Hematopoietic multipotent progenitor cell treated with erythropoietin and hydrocortisone succinate and interleukin-3 and kit ligand, for 4 days (in vitro differentiated cells): ENCODE results near the gene USP34.

Source experiments
- DNase-seq: peaks from one replicate; pipeline ENCODE4 v3.0.0-alpha.2; 2015

USP34 gene

DNA sequence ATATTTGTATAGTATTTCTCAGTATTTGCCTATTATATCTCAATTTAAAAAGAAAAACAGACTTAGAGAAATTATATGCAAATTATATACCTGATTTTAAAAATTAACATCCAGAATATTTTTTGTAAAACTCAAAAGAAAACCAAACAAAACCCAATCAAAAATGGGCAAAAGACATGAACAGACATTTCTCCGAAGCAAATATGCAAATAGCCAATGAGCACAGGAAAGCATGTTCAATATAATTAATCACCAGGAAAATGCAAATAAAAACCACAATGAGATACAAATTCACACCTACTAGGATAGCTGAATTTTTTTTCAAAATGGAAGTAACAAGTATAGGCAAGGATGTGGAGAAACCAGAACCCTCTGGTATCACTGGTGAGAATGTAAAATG, 108.0 kb downstream of the USP34 start:
- DNase-seq, result no peak

- DNase-seq, result no peak
These were observed 109.8 kb downstream of the USP34 start for GRCh38 chr2:61361068-61361467.

DNA sequence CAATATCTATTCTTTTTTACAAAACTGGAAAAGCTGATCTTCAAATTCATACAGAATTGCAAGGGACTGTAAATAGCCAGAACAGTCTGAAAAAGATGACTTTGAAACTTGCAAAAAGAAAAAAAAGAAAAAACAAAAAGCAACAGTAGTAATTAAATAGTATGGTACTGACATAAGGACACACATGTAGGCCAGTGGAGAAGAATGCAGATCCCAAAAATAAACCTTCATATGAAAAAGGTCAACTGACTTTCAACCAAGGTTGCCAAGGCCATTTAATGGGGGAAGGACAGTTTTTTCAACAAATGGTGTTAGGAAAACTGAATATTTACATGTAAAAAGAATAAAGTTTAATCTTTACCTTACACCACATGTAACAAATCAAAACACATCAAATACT, 111.8 kb downstream of the USP34 start:
- no peak for DNase-seq

GRCh38 chr2:61357681-61358080, 113.2 kb downstream of the USP34 start:
- no peak for DNase-seq

- DNase-seq, result peak; percentile 62
These were observed 113.9 kb downstream of the USP34 start for GRCh38 chr2:61356958-61357350.

DNA sequence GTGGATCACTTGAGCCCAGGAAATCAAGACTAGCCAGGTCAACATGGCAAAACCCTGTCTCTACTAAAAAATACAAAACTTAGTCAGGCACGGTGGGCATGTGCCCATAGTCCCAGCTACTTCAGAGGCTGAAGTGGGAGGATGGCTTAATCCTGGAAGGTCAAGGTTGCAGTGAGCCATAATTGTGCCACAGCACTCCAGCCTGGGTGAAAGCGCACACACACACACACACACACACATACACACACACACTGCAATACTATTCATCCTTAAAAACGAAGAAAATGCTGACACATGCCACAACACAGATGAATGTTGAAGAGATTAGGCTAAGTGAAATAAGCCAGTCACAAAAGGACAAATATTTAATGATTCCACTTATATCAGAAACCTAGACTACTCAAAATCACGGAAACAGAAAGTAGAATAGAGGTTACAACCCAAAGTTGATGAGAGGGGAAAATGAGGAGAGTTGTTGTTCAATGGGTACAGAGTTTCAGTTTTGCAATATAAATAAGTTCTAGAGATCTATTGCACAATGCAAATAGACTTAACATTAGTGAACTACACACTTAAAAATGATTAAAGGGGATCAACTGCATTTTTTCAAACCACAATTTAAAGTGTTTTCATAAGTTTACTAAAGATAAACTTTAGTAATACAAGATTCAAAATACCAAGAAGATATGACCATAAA, 114.5 kb downstream of the USP34 start:
- DNase-seq, result peak; percentile 33

DNA sequence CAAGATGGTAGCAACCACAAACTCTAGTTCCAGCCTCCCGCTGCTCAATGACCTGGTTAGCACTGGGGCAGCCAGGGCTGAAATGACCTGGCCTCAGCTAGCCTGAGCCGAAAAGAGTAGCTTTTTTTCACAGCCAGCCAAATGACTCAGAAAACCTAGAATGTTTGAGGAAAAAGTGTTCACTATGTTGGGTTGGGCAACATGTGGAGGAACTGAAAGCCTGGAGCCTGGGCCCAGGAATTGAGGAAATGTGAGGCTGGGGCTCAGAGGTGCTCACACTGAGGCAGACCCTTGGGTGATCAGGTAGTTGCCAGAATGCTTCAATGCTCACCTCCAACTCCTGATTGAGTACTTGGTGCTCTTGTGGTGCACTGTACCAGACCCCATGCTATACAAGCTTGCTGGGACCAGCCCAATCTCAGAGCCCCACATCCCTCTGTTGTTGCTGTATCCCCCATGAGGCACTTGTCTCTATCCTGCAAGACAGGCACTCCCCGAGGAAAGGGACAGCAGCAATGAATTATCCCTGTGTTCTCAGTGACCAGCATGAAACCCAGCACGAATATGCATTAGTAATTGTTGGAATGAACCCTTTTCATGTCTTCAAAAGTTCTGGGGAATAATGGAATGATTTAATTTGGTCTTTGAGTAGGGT, 116.2 kb downstream of the USP34 start:
- DNase-seq, result no peak

GRCh38 chr2:61353909-61354308, 117.0 kb downstream of the USP34 start:
- DNase-seq, result no peak

GRCh38 chr2:61350777-61351176, 120.1 kb downstream of the USP34 start:
- DNase-seq, result no peak

GRCh38 chr2:61343141-61343540, 127.7 kb downstream of the USP34 start:
- DNase-seq, result no peak

- no peak for DNase-seq
These were observed 130.6 kb downstream of the USP34 start for GRCh38 chr2:61340242-61340641.

- DNase-seq, result no peak
These were observed 132.4 kb downstream of the USP34 start for GRCh38 chr2:61338447-61338846.

DNA sequence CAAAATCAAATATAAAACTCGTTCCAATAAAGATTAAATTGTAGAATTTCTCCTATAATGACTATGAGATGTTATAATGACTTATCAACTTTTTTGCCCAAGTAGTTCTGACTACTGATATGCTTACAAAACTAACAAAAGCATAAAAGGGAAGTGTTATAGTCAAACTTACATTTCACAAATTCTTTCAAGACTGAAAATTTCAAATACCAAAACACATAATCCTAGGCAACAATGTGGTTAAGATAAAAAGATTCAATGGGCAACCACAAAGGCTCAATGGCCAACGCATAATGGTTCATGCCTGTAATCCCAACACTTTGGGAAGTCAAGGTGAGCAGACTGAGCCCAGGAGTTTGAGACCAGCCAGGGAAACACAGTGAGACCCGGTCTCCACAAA, 135.7 kb downstream of the USP34 start:
- peak; percentile 45 for DNase-seq

DNA sequence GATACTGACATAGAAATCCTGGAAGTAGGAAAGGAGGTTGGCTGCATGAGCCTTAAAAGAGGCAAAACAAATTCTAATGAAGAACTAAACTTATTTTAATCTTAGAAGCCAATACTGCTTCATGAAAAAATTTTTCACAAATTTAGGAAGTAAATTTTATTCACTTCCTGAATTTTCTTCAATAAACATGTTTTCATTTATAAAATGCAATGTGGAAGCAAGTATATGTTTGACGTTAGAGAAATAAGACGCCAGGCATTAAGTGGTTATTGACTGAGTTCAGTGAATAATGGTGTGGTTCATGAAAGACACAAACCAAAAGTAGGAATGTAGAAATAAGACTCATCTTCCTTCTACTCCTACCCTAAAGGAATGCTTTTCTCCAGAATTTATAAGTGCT, 136.4 kb downstream of the USP34 start:
- no peak for DNase-seq

- no peak for DNase-seq
These were observed 142.1 kb downstream of the USP34 start for GRCh38 chr2:61328707-61329251.

- DNase-seq, result peak; percentile 22
These were observed 143.7 kb downstream of the USP34 start for GRCh38 chr2:61327173-61327572.

DNA sequence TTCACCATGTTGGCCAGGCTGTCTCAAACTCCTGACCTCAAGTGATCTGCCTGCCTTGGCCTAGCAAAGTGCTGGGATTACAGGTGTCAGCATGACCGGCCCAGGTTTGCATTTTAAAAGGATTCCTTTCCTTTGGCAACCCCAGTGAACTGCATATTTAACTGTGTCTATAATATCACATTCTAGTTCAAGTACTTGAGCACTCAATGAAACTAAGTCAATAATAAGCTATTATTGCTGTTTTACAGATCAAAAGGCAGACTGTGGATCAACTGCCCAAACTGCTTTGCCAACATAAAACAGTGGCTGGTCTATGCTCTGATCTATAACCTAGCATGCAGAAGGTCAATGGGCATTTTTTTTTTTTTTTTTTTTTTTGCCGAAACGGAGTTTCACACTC, 144.5 kb downstream of the USP34 start:
- no peak for DNase-seq

GRCh38 chr2:61320181-61320580, 150.7 kb downstream of the USP34 start:
- no peak for DNase-seq

DNA sequence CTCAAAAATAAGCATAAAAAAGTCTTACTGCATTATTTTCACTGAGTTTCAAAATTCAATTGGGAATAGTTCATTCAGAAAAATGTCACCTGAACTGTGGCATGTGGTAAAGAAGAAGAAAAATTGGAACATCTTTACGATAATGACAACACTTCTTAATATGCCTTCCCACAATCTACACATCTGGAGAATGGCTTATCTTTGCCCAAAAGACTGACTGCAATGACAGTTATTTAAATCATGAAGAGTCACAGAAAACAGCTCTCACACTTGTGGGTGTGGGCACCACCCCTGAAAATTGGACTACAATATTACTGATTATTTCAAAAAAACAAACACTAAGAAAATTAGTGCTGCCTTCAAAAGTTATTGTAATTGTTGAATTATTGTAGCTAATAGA, 152.3 kb downstream of the USP34 start:
- DNase-seq, result peak; percentile 76

GRCh38 chr2:61295981-61296380, 174.9 kb downstream of the USP34 start:
- peak; percentile 84 for DNase-seq

DNA sequence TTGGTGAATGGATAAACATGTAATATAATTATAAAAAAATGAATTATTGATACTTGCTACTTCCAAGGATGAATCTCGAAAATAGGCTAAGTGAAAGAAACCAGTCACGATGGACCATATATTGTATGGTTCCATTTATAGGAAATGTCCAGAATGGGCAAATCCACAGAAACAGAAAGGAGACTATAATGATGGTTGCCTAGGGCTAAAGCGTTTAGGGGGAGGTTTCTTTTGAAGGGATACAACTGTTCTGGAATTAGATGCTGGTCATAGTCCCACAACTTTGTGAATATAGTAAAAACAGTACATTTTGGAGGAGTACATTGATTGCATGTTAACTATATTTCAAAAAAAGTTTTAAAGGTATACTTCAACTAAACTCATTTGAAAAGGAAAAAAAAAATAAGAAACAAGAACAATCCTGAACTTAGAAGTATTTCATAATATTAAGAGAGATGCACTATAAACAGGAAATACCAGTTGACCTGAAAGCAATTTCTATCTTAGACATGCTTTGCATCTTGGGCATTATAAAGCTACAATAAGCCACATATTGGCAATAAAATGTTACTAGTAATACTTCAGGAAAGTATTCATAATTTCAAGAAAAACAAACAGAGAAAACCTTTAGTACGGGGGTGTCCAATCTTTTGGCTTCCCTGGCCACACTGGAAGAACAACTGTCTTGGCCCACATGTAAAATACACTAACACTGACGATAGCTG, 178.9 kb downstream of the USP34 start:
- no peak for DNase-seq

GRCh38 chr2:61288070-61288841, 182.6 kb downstream of the USP34 start:
- peak; percentile 94 for DNase-seq

DNA sequence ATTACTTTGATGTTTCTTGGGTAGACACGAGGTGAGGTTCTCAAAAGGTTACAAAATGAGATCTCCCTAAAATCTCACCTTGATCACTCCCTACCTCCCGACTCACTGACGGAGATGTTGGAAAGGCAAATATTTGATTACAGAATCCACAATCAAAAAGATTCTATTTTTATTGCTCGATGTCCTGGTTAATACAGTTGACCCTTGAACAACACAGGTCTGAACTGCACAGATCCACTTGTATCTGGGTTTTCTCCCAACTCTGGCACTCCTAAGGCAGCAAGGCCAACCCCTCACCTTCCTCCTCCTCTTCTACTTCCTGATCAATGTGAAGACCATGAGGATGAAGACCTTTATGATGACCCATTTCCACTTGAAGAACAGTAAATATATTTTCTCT, 183.6 kb downstream of the USP34 start:
- no peak for DNase-seq
